DMS 273 (cell line): Measurements from ENCODE around the gene SLAIN2.

ENCODE experiments used
- DNase-seq: peaks from one replicate; lab custom pipeline; 2025; ENCODE audit not compliant: unreplicated experiment; lab: John Stamatoyannopoulos, UW

Gene SLAIN2

DNA sequence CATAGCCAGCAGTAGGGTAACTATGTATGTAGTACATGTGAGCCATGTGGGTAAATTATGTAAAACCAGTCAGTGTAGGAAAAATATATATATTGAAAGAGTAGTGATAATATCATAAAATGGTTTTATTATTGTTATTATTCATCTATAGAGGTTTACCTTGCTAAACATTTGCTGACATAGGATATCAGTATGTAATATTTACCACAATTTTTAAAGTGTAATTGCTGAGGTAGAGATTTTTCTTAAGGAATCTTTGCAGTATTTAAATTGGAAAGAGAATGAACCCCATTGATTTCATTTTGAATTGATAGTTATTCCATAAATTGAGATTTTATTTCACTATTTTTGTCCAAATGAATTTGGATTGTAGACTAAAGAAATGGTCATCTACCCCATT is 27.1 kb downstream of the SLAIN2 start:
- no peak for DNase-seq

- no peak for DNase-seq
Measured at GRCh38 chr4:48369248-48369647, 27.9 kb downstream of the SLAIN2 start.

GRCh38 chr4:48369771-48370170 is 28.4 kb downstream of the SLAIN2 start:
- no peak for DNase-seq

DNA sequence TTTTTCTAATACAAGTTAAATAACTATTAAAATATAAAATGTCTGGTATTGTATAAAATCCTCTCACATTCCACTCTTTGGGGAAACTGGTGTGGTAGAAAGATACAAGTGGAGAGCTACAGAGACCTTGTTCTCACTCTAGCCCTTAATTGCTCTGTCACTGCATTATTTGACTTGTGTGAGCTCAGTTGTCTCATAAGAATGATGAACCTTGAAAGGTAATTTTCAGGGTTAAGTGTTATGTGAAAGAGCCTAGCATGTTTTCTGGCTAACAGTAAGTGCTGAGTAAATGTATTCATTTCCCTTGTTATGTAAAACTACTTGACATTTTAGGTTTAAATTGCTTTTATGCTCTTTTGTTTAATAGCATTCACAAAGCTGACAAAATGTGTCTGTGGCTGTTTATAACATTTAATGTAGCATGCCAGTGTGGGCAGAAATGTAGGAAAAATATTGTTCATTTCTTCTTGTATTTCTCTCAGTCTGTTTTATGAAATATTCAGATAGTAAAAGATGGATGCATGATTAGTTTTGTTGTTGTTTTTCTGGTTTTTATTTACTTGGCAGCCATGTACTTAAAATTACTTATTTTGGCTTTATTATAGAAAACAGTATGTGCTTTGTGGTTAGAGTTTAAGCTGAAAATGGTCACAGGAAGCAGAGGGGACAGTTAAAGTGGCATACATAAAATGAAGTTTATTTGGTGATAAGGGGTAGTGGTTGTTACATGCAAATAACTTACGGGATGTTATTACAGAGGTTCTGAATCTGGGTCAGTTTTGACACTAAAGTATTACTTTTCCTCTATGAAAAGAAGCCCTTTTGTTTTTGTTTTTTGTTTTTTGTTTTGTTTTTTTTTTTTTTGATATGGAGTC is 29.2 kb downstream of the SLAIN2 start:
- DNase-seq, result no peak

GRCh38 chr4:48372272-48372671 is 30.9 kb downstream of the SLAIN2 start:
- no peak for DNase-seq

DNA sequence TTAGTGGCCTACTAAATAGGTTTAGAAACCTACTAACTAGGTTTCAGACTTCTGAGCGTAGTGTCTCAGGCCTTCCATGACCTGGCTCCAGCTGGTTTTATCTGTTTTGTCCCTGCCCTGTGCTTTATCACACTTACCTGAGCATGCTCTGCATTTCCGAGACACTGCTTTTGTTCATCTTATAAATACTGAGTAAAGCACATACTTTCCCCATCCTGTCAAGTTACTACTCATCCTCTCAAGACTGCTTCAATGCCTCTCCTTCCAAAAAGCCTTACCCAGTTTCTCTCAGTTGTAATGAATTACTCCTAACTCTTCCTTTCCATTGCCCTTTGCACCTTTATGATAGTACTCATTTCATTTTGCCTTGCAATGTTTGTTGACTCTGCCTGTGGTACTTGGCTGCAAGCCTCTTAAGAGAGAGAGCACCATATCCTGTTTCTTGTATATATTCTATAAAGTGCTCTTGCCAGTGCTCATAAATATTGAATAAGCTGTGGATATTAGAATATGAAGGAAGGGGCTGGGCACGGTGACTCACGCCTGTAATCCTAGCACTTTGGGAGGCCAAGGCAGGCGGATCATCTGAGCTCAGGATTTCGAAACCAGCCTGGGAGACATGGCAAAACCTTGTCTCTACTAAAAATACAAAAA is 34.4 kb downstream of the SLAIN2 start:
- DNase-seq, result peak; percentile 7

DNA sequence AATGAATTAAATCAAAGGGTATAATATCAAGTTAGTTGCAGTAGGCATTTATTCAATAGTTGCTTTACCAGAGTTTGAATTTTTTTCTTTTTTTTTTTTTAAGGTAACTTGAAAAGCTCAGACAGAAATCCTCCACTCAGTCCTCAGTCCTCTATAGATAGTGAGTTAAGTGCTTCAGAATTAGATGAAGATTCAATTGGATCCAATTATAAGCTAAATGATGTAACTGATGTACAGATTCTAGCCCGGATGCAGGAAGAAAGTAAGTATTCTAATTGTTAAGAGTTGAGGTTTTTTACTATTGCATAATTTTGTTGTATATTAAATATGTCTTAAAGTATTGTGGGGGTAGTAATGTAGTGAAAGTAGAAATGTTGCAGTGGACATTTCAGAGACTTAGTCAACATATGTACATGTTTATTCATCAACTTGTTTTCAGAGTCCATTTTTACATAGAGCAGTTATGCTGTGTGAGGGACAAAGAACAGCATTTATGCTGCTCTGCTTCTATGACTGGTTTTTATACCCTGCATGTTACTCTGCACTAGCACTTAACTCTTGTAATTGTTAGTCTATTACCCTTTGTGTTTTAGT is 38.4 kb downstream of the SLAIN2 start:
- no peak for DNase-seq

DNA sequence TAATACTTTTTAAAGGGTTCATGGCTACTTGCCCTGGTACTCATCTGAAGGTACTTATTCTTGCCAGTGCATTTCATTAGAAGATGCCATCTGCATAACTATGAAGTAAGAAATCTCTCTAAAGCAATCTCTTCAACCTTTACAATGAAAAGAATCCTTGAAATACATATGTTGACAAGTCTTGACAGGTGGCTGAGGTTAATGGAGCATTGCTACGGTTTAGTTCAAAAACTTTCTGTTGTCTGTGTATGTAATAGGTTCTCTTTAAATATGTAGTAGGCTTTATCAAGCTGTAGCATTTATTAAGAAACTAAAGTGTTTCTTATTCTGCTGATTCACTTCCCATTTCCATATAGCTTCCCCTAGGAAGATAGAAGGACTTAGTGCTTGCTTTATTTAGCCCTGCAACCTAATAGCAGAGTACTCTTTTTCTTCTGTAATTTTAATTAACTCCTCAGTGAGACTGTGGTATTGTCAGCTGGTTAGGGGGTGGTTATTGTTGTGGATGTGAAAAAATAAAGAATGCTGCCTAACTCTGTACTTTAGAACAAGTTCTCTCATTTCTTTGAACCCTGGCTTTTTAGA is 39.3 kb downstream of the SLAIN2 start:
- DNase-seq, result peak; percentile 14

- no peak for DNase-seq
Measured at GRCh38 chr4:48388525-48389154, 47.3 kb downstream of the SLAIN2 start.

DNA sequence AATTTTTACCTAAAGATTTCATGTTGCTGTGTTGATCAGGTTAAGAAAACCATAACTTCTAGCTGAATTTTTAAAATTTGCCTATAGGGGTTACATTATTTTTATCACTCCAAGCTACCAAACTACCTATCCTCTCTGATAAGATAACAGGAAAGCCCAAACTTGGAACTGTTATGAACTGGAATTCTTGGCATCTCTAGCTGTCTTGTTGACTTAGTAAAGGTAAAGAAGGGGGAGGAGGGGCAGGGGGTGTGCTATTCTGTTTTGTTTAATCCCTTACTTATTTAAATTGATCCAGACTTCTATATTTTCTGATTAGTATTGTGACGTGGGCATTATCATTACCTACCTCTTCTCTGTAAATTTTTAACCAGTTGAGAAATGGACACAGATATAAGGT is 54.7 kb downstream of the SLAIN2 start:
- DNase-seq, result no peak

DNA sequence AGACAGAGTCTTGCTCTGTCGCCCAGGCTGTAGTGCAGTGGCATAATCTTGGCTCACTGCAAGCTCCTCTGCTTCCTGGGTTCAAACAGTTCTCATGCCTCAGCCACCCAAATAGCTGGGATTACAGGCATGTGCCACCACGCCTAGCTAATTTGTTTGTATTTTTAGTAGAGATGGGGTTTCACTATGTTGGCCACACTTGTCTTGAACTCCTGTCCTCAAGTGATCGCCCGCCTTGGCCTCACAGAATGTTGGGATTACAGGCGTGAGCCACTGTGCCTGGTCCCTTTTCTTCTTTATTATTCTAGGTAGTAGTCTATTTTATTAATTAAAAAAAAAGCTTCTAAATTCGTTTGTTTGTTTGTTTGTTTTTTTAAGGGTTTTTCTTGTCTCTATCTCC is 59.1 kb downstream of the SLAIN2 start:
- DNase-seq, result no peak

DNA sequence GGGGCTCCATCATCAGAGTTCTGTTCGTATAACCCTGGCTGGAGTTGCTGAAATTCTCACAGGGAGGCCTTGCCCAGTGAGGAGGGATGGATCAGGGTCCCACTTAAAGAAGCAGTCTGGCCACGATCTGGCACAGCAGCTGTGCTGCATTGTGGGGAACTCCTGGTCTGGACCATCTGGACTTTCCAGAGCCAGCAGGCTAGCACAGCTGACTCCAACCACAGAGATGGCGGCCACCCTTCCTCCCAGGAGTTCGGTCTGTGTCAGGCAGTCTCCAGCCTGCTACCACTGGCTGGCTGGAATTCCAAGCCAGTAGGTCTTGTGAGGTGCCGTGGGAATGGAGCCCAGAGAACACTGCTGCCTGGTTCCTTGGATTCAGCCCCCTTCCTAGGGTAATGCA is 62.0 kb downstream of the SLAIN2 start:
- DNase-seq, result peak; percentile 71

- no peak for DNase-seq
Measured at GRCh38 chr4:48403779-48404178, 62.5 kb downstream of the SLAIN2 start.

- DNase-seq, result no peak
Measured at GRCh38 chr4:48405924-48406323, 64.6 kb downstream of the SLAIN2 start.

DNA sequence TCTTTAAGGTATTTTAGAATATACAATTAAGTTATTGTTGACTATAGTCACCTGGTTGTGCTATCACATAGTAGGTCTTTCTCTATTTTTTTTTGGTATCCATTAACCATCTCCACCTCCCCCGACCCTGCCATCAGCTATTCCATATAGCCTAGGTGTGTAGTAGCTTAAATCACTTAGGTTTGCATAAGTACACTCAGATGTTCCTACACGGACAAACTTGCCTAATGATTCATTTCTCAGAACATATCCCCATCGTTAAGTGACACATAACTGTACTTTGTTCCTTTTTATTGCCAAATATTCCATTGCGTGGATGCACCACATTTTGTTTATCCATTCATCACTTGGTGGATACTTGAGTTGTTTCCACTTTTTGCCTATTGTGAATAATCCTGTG is 67.9 kb downstream of the SLAIN2 start:
- DNase-seq, result no peak

- DNase-seq, result no peak
Measured at GRCh38 chr4:48410812-48411211, 69.5 kb downstream of the SLAIN2 start.

DNA sequence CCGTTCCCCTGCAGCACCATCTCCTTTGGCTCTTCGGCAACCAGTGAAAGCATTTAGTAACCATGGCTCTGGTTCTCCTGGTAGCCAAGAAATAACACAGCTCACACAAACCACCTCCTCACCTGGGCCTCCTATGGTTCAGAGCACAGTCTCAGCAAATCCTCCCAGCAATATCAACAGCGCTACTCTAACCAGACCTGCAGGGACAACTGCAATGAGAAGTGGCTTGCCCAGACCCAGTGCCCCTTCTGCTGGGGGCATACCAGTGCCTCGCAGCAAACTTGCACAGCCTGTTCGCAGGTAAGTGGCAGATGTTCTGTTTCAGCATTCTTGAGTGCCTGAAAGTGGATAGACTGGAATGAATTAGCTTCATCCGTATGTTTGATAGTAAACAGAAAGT is 78.8 kb downstream of the SLAIN2 start:
- no peak for DNase-seq

DNA sequence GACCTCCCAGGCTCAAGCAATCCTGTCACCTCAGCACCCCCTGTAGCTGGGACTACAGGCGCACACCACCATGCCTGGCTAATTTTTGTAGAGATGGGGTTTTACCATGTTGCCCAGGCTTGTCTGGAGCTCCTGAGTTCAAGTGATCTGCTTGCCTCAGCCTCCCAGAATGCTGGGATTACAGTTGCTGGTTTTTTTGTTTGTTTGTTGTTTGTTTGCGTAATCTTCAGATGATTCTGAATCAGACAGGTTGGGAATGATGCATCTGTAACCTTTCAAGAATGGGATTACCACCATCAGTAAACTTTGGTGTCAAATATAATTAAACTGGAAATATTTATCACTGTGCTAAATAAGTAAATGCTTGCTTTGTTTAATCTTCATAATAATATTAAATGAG is 79.8 kb downstream of the SLAIN2 start:
- DNase-seq, result no peak

DNA sequence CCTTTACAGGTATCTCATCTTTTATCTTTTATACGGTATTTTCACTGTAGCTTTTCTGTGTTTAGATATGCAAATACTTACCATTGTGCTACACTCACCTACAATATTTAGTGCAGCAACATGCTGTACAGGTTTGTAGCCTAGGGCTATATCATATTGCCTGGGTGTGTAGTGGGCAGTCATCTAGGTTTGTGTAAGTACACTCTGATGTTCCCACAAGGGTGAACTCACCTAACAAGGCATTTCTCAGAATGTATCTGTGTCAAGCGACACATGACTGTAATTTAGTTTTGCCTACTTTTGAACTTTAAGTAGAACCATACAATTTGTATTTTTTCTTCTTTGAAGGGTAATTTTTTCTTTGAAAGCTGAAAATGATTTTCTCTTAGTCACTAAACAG is 87.6 kb downstream of the SLAIN2 start:
- DNase-seq, result no peak

DNA sequence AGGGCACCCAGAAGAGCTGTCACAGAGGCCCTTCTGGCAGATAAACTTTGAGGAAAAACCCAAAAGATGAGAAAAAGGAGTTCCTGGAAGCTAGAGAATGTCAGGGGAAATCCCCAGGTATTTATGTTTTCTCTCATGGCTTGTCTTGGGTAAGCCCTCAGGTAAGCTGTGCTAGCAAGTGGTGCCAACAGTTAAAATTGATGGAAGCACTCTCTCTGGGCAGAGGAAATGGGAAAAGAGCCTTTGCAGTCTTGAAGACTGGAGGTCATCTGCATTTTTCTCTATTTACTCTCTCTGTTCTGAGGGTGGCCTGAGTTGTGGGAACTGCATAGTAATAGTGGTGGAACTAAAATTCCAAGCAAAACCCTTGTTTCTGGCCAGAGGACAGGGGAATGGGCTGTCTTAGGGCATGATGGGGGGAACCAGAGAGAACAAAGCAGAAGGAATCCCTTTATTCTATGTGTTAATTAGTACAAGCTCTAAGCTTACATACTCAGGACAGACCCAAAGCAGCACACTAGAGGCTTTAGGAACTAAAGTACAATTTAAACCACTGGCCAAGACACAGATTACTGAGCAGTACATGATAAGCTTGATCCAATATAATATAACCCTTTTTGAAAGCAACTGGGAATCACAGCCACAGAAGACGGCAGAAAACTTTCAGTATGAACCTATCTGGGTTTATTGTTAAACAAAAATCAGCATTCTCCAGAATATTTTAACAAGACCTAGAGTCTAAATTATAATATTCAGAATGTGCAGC is 88.6 kb downstream of the SLAIN2 start:
- no peak for DNase-seq

- no peak for DNase-seq
Measured at GRCh38 chr4:48431401-48431800, 90.1 kb downstream of the SLAIN2 start.
